GM12873 (cell line): ENCODE measurements around the gene SUMF1.

ENCODE experiments used
- CTCF ChIP-seq: IDR thresholded peaks from 2 replicates; pipeline ENCODE4 v1.5.1; 2012; ENCODE audit warnings: low read depth, mild to moderate bottlenecking, moderate library complexity, low read length, control low read depth; ENCODE audit not compliant: insufficient read depth; ENCODE audit errors: missing control alignments

The SUMF1 gene

DNA sequence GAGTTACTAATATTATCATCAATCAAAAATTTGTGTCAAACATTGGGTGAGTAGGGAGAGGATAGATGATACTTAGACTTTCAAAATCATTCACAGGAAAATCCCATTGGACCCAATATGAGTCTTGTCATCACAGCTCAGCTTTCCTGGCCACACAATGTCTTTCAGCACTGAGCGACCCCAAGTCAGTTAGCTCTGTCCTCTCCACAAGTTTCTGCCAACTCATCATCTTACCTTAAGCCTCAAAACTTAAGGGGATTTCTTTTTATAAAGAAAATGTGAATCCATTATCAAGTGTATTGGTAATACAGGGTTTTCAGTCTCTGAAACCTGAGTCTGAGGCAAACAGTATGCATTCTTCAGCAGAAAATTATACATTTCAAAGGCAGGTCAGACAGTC lies 55.8 kb downstream of the SUMF1 start:
- no peak for TF ChIP-seq CTCF

DNA sequence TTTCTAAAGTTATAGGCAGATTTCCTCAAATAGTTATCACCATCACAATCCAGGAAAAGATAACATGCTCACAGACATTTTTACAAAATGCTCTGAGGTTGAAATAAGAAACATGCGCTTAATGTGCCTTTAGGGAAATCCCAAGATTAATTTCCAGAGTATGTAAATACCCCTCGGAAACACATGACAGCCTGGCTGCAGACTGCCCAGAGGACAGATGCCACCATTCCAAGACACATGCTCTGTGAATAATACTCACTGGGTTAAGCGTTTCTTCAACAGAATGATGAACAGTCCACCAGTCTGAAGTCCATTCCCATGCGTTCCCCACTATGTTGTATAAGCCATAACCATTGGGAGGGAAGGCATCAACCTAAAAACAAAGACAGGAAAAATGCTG lies 56.5 kb downstream of the SUMF1 start:
- no peak for TF ChIP-seq CTCF

GRCh38 chr3:4409971-4410573 lies 57.0 kb downstream of the SUMF1 start:
- TF ChIP-seq CTCF = no peak

GRCh38 chr3:4409415-4409814 lies 57.7 kb downstream of the SUMF1 start:
- TF ChIP-seq CTCF = no peak

- TF ChIP-seq CTCF = no peak
Observed at GRCh38 chr3:4408958-4409357, 58.1 kb downstream of the SUMF1 start.

DNA sequence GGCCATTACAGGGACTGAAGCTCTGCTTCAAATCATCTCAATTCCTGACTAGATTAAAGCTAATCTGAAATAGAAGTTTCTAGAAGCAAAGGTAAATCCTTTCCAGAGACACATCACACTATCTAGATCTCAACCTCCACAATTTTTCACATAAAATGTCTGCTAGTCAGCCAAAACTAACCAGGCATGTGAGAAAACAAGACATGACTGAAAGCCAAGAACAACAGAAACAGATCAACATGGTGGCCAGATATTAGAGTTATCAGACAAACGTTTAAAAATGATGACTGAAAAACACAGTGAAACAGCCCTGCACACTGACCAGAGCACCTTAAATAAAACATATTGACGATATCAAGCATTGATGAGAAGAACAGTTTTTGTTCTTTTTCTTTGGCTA lies 59.1 kb downstream of the SUMF1 start:
- TF ChIP-seq CTCF = no peak

DNA sequence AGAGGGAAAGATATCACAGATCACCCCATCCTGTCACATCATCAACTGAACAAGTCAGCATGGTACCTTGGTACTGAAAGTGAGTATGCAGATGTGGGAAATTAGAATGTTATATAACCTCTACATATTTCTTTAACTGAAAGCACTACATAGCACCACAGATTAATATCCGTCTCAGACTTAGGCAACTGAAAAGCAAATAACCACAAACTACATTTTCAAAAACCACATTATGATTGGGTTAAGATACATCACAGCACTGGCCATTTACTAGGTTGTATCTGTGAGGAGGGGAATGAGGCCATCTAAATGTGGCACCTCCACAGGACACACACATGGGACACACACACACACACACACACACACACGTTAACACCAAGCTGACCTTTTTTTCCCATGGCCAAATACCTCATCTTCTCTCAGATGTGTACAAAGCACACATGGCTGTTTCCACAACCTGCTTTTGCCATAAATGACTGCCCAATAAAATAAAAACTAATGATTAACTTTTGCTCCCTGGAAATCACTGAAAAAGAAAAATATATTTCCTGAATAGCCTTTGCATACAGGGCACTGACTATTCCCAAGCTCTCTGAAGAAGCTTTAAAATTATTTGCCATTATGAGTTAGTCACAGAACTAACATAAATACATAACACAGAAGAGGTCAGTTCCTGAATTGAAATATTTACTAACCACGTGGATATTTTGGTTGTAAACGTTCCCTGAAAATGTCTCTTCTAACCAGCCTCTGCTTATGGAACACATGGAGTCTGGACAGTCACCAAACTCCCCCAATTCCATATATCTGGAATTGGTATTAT lies 60.1 kb downstream of the SUMF1 start:
- TF ChIP-seq CTCF = no peak
